ENCODE data around the gene RRBP1.

- no peak for TF ChIP-seq POLR2AphosphoS5 (IDR thresholded peaks at IDR 0.05)
- TF ChIP-seq POLR2A (IDR thresholded peaks at IDR 0.05) = no peak
Measured at GRCh38 chr20:17660667-17661066, 21.4 kb downstream of the RRBP1 start.
